Left renal cortex interstitium (tissue), 4 donors: ENCODE results near the gene ZNF566. TPM values are rescaled to one million over a fixed set of nuclear protein-coding genes. Genes with fewer than 3 reads are reported as not detected.

Experiments used
- DNase-seq, 4 donors: peaks; one replicate each; pipeline ENCODE4 v3.0.0-alpha.2; 2013; ENCODE audit warnings: low read depth in 4 of 4, low spot score in 2 of 4, missing footprints in 1 of 4
- polyA plus RNA-seq, 4 donors: library from polyadenylated mRNA; unstranded; fragments of 120-200 nt; gene quantifications; one replicate each; pipeline ENCODE4 v1.2.1, GENCODE V29; 2013; ENCODE audit not compliant: insufficient read length in 4 of 4

ZNF566 gene
- polyA plus RNA-seq, 4 donors = 13.1 to 16.8 (median 15.4) TPM

DNA sequence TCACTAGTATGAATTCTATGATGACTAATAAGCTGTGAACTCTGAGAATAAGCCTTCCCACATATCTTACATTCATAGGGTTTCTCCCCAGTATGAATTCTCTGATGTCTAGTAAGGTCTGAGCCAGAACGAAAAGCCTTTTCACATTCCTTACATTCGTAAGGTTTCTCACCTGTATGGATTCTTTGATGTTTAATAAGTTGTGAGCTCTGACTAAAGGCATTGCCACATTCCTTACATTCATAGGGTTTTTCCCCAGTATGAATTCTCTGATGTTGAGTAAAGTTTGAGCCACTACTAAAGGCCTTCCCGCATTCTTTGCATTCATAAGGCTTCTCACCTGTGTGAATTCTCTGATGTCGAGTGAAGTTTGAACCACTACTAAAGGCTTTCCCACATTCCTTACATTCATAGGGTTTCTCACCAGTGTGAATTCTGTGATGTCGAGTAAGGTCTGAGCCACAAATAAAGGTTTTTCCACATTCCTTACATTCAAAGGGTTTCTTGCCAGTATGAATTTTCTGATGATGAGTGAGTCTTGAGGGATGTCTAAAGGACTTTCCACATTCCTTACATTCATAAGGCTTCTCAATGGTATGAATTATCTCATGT lies 40.2 kb downstream of the ZNF566 start:
- DNase-seq = no peak

GRCh38 chr19:36441339-36441738 lies 48.0 kb downstream of the ZNF566 start:
- DNase-seq = no peak

DNA sequence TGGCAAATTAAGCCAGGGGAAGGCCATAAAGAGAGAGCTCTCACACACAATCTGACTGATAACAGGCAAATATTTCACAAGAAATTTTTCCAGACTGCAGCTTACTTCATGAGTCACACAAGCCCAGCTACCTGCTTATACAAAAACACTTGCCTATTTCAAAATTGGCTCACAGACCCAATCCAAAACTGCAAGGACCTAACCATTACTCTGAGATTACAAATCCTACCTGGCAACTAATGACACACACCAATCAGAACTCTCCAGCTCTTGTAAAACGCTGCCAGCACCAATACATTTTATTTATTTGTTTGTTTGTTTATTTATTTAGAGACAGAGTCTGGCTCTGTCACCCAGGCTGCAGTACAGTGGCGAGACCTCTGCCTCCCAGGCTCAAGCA lies 52.8 kb downstream of the ZNF566 start:
- DNase-seq = no peak

GRCh38 chr19:36423925-36424324 lies 65.4 kb downstream of the ZNF566 start:
- no peak for DNase-seq

DNA sequence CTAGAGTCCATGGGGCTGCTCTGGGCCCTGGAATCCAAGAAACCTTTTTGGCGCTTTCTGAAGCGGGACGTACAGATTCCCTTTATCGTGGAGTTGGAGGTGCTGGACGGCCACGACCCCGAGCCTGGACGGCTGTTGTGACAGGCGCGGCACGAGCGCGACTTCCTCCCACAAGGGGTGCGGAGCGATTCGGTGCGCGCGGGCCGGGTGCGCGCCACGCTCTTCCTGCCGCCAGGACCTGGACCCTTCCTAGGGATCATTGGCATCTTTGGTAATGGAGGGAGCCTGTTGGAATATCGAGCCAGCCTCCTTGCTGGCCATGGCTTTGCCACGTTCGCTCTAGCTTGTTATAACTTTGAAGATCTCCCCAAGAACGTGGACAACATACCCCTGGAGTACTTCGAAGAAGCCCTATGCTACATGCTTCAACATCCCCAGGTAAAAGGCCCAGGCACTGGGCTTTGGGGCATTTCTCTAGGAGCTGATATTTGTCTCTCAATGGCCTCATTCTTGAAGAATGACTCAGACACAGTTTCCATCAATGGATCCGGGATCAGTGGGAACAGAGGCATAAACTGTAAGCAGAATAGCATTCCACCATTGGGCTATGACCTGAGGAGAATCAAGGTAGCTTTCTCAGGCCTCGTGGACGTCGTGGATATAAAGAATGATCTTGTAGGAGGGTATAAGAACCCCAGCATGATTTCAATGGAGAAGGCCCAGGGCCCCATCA lies 67.4 kb downstream of the ZNF566 start:
- peak in 1 of 4 donors; percentile 16 for DNase-seq

DNA sequence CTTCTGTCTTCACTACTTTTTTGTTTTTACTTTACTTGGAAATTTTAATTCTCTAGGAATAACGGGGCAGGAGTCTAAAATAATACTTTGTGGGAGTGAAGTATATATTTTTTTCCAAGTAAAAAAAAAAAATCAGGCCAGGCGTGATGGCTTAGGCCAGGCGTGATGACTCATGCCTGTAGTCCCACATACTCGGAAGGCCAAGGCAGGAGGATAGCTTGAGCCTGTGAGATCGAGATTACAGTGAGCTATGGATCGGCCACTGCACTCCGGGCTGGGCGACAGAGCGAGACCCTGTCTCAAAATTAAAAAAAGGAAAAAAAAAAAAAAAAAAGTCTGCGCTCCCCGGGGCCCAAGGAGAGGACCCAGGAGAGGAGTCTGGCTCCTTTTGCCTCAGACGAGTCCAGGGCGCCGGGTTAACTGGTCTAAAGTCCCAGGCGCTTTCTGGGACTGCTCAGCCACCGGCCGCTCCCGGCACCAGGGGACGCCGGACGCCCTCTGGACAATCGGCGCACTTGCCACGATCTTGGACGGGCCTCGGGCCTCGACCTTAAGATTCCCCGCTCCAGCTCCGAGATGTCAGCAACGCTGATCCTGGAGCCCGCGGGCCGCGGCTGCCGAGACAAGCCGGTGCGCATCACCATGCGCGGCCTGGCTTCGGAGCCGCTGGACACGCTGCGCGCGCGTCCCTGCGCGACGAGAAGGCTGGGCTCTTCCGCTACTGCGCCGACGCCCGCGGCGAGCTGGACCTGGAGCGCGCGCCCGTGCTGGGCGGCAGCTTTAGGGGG lies 68.2 kb downstream of the ZNF566 start:
- peak in 3 of 4 donors; percentile 25 to 34 (median 25) for DNase-seq

GRCh38 chr19:36418287-36419001 lies 70.9 kb downstream of the ZNF566 start, which contains the start of gene ZFP82:
Gene ZFP82 (minus strand): TSS chr19:36418644. CDS start chr19:36409789, 8,855 bp downstream.
- peak; percentile 68 to 84 (median 79) for DNase-seq

DNA sequence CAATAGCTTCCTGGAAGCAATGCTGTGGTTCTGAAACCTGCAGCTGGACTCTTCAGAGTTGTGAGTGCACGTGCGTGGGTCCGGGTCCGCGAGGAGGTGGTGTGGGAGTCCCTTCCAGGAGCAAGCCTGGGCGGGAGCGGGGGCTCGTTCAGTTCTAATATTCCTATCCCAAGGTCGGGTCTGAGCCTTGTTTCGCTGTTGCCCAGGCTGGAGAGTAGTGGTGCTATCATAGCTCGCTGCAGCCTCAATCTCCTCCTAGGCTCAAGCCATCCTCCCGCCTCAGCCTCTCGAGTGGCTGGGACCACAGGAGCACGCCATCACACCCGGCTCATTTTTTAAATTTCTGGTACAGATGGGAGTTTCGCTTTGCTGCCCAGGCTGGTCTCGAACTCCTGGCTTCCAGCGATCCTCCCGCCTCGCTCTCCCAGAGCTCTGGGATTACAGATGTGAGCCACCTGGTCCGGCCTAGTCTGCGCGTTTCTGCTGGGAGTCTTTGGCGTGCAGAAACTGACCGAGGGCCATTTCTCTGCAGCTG lies 71.5 kb downstream of the ZNF566 start:
- DNase-seq = peak in 2 of 4 donors; percentile 6 to 31

GRCh38 chr19:36409841-36410240 lies 79.5 kb downstream of the ZNF566 start:
- DNase-seq = no peak

- DNase-seq = no peak
Measured at GRCh38 chr19:36408101-36408500, 81.3 kb downstream of the ZNF566 start.

DNA sequence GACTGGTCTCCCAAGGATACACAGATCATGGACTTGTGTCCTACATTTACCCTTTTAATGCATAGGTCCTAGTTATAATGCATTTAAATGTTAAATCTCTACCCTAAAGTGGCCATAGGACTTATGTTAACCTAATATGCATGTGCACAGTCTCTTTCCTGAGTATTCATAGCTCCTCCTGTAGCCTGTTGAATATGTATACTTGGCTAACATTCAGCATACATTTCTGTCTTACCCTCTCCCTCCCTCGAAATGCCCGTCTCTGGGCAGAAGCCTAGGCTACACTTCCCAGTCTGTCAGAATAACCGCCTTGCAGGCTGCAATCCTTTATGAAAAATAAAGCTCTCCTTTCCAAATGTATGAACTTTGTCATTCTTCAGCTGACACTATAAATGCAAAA lies 84.9 kb downstream of the ZNF566 start:
- no peak for DNase-seq

- no peak for DNase-seq
Measured at GRCh38 chr19:36401475-36401874, 87.9 kb downstream of the ZNF566 start.

GRCh38 chr19:36398571-36398970 lies 90.8 kb downstream of the ZNF566 start:
- DNase-seq = no peak

Other genes with a start within 250 kb of the ZNF566 start
- gene ZFP14, start 110.4 kb downstream of the ZNF566 start, polyA plus RNA-seq = 10 to 100 TPM; 11.4 to 16.5 (median 12.8) TPM
- 10 to 100 TPM; 13.1 to 14.5 (median 13.5) TPM for gene ZFP82, start 70.9 kb downstream of the ZNF566 start, polyA plus RNA-seq
- 10 to 100 TPM; 28.1 to 35.1 (median 30.0) TPM for gene ZNF260, start 38.7 kb upstream of the ZNF566 start, polyA plus RNA-seq
- 10 to 100 TPM; 17.1 to 32.4 (median 21.9) TPM for gene ZNF529, start 83.7 kb upstream of the ZNF566 start, polyA plus RNA-seq
- 10 to 100 TPM in 1 of 4 donors, 1 to 10 TPM in 3; 4.6 to 11.4 (median 7.4) TPM for gene ZNF382, start 115.8 kb upstream of the ZNF566 start, polyA plus RNA-seq
- gene ZNF461, start 177.3 kb upstream of the ZNF566 start, polyA plus RNA-seq = 10 to 100 TPM in 3 of 4 donors, 1 to 10 TPM in 1; 9.2 to 16.4 (median 12.5) TPM
- gene ZNF567, start 198.1 kb upstream of the ZNF566 start, polyA plus RNA-seq = 10 to 100 TPM; 11.8 to 14.4 (median 13.3) TPM